ENCODE measurements around the gene CFAP74. TPM values are rescaled to one million over a fixed set of nuclear protein-coding genes. Genes with fewer than 3 reads are reported as not detected.

The CFAP74 gene
- total and polyA plus RNA-seq, 2 donors (not counting 3 experiments of a cell fraction or from before 2014, with no cell fraction given) = not detected

DNA sequence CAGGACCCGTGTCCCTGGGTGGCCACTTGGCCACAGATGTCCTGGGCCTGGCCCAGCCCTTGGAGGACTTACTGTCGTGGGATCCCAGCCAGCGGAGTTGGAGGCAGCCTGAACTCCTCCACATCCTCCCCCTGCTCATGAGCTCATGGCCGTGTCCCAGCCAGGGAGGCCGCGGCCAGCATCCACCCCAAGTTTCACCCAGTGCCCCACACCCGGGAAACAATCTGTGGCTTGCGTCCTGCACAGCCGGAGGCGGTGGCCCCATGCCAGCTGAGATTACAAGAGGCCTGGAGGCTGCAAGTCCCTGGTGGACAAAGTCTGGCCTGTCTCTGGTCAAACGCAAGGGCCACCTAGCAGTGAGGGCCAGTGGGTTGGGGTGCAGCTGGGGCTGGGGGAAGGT, 57.0 kb downstream of the CFAP74 start:
- FAIRE-seq = no peak
- H2AFZ ChIP-seq (ENCODE audit: low read depth, low read length) = no peak overlapping the region
- no peak overlapping the region for H3K4me3 ChIP-seq (replicated peaks in 1 of 3; ENCODE audit: insufficient read depth in 1 of 3, low read depth in 1 of 3, low read length in 3 of 3)
- H3K4me2 ChIP-seq (ENCODE audit: insufficient read depth, low read length) = no peak overlapping the region
- H3K4me1 ChIP-seq (ENCODE audit: control insufficient read depth, extremely low read depth, insufficient read depth, low read length) = no peaks in the 10 kb centered on the region
- TF ChIP-seq MYC (IDR thresholded peaks at IDR 0.05; ENCODE audit: low read depth, low read length) = no peak
- no peak for TF ChIP-seq POLR2A (IDR thresholded peaks at IDR 0.05; ENCODE audit: low read depth, low read length)
- TF ChIP-seq FOS (IDR thresholded peaks at IDR 0.05; ENCODE audit: borderline replicate concordance, insufficient read depth, low read length) = no peak
- no peak for TF ChIP-seq GATA2 (IDR thresholded peaks at IDR 0.05; ENCODE audit: insufficient read depth, insufficient read length, low read depth, low read length)
- TF ChIP-seq EZH2 (IDR thresholded peaks at IDR 0.05; ENCODE audit: borderline replicate concordance, low read depth, low read length, severe bottlenecking) = no peak
- no peak for TF ChIP-seq POLR2AphosphoS5 (IDR thresholded peaks at IDR 0.05; ENCODE audit: insufficient read depth, low read depth, low read length)
- TF ChIP-seq, protein P1, sequence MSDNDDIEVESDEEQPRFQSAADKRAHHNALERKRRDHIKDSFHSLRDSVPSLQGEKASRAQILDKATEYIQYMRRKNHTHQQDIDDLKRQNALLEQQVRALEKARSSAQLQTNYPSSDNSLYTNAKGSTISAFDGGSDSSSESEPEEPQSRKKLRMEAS (IDR thresholded peaks at IDR 0.05; ENCODE audit: insufficient read depth, insufficient read length) = no peak
- no peak for TF ChIP-seq JUN (IDR thresholded peaks at IDR 0.05; ENCODE audit: borderline replicate concordance, insufficient read depth, insufficient read length, low read depth)
- TF ChIP-seq, protein P2, sequence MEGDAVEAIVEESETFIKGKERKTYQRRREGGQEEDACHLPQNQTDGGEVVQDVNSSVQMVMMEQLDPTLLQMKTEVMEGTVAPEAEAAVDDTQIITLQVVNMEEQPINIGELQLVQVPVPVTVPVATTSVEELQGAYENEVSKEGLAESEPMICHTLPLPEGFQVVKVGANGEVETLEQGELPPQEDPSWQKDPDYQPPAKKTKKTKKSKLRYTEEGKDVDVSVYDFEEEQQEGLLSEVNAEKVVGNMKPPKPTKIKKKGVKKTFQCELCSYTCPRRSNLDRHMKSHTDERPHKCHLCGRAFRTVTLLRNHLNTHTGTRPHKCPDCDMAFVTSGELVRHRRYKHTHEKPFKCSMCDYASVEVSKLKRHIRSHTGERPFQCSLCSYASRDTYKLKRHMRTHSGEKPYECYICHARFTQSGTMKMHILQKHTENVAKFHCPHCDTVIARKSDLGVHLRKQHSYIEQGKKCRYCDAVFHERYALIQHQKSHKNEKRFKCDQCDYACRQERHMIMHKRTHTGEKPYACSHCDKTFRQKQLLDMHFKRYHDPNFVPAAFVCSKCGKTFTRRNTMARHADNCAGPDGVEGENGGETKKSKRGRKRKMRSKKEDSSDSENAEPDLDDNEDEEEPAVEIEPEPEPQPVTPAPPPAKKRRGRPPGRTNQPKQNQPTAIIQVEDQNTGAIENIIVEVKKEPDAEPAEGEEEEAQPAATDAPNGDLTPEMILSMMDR (IDR thresholded peaks at IDR 0.05; ENCODE audit: extremely low read depth in 1 of 2, insufficient read depth in 1 of 2, low read depth in 1 of 2, low read length in 2 of 2) = no peak
- dilution Hi-C loops (cut with MboI; ENCODE audit: extremely low pct_ligation_motif_present, low sequenced_read_pairs) = no loop called here
- no peaks in the 10 kb centered on the region for H3K36me3 ChIP-seq (ENCODE audit: control insufficient read depth in 2 of 2, extremely low read depth in 1 of 2, insufficient read depth in 2 of 2, low read length in 2 of 2)
- no peak for DNase-seq (ENCODE audit: low read depth, low spot score)
- H4K20me1 ChIP-seq (replicated peaks; ENCODE audit: control insufficient read depth, extremely low read depth, insufficient read depth, low read length) = no peaks in the 10 kb centered on the region
- no peak overlapping the region for H3K27ac ChIP-seq (ENCODE audit: insufficient read depth, low read depth, low read length)
- no peaks in the 10 kb centered on the region for H3K9me3 ChIP-seq (replicated peaks; ENCODE audit: control insufficient read depth, insufficient read depth, low read length)
- ChIA-PET POLR2A (no interaction called here), CTCF (interaction anchor here (2.7 kb wide), 1 partner anchor 98 kb away, joined by 9 read pairs; no protein-coding TSS in a partner anchor)
- no peaks in the 10 kb centered on the region for H3K79me2 ChIP-seq (ENCODE audit: control insufficient read depth, insufficient read depth, low read length)
- H3K27me3 ChIP-seq (ENCODE audit: control insufficient read depth in 2 of 2, insufficient read depth in 2 of 2, low read length in 2 of 2) = no peaks in the 10 kb centered on the region
- H3K9ac ChIP-seq (replicated peaks; ENCODE audit: extremely low read depth, insufficient read depth, low read length) = no peak overlapping the region
- BruUV-seq (replicated peaks) = no TSS peak
- H3K9me1 ChIP-seq (replicated peaks; ENCODE audit: control insufficient read depth, extremely low read depth, insufficient read depth, low read length) = no peaks in the 10 kb centered on the region
- intact Hi-C loops (cut with micrococcal nuclease) = no loop called here

All from endothelial cell of umbilical vein (primary cell).